Umbilical cord (tissue), 2 donors: ENCODE measurements around the gene LTBR. TPM values are rescaled to one million over a fixed set of nuclear protein-coding genes. Genes with fewer than 3 reads are reported as not detected.

Source experiments
- DNase-seq: peaks from one replicate; pipeline ENCODE4 v3.0.0-alpha.2; 2015; ENCODE audit warnings: low spot score
- total RNA-seq: library from RNA; depleted of rRNA; stranded (reverse); fragments of >200 nt; gene quantifications from one replicate; pipeline ENCODE4 v1.2.3, GENCODE V29; 2014; ENCODE audit warnings: low replicate concordance; ENCODE audit not compliant: insufficient read depth

LTBR gene
- total RNA-seq, 1 donor from 2014 or later = 62.1 TPM

DNA sequence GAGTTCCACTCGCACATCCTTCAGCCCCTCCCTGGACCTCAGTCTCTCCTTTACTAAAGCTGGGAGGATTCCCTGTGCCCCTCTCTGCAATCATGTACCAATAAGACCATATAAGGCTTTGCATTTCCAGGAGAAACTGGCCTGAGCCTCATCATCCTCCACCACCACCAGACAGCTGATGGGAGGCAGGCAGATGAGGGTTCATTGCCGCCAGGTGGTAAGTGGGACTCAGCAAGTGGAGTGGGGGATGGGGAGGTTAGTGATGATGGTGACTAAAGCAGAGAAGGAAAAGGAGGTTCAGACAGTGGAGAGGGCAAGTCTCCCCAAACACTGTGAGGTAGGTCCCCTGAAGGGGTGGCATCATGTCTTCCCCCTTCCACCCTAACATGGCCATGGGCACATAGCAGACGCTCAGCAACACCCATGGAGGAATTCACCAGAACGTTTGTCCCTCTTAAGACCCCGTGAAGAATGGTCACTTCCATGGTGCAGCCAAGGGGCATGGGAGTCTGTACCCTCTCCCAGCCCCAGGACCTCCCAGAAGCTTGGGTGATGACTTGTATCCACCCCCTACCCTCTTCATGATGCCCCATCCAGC lies 37.6 kb upstream of the LTBR start:
- DNase-seq = no peak

DNA sequence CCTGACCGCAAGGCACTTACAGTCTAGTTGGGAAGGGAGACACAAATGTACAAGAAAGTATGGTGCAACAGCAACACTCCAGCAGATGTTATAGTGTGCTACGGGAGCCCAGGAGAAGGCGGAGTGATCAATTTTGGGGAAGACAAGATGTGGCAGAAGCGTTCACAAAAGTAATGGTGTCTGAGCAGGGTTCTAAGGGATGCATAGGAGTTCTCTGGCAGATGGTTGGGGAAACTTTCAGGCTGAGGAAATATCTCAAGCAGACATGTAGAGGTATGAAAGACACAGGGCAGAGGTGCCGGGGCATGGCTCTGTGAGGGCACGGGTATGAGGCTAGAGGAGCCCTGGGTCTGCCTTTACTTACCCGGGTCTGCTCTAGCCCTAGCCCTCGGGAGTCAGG lies 37.0 kb upstream of the LTBR start:
- DNase-seq = no peak

- DNase-seq = peak; percentile 94
Measured at GRCh38 chr12:6347367-6348338, 36.3 kb upstream of the LTBR start.

DNA sequence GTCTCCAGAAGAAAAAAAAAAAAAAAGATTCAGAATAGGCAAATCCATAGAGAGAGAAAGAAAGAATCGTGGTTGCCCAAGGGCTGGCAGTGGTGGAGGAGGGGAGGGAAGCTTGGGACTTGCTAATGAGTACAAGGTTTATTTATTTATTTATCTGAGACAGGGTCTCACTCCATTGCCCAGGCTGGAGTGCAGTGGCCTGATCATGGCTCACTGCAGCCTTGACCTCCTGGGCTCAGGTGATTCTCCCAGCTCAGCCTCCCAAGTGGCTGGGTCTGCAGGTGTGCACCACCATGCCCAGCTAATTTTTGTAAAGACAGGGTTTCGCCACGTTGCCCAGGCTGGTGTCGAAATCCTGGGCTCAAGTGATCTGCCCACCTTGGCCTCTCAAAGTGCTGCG lies 32.3 kb upstream of the LTBR start:
- DNase-seq = no peak

GRCh38 chr12:6352193-6353173 lies 31.5 kb upstream of the LTBR start:
- no peak for DNase-seq

DNA sequence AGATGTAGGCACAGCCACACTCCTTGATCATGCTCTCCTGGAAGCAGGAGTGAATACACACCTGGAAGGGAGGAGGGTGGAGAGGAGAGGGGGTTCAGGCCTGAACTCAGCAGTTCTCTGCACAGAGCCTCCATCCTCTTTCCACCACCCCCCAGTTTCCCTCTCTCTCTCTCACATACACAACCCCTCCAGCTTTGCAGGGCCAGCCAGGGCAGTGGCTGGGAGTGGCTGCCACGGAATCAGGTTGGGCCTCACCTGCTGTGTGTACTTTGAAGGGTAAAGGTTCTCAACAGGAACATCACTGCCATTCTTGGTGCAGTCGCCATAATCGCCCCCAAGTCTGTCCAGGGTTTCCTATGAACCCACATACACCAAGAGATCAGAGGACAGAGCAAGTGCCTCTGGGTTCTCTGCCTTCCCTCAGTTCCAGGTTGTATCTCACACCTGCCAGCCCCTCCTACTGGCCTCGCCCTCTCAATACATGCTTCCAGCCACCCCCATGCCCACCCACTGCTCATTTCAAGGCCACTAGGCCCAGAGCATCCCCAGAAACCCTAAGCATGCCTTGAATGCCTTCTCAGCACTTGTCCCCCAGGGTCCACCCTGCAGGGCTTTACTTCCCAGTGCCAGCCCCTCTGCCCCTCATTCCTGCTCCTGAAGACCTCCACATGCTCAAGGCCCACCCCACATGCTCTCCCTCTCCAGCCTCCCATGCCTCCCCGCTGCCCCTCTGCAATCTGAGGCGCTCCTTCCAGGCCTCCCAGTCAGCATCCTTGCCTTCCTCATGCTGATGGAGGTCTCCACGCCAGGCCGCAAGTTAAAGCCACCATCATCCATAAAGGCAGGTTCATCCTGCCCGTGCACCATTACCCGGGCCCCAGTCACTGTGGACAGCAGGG lies 29.2 kb upstream of the LTBR start:
- no peak for DNase-seq

GRCh38 chr12:6355491-6356373 lies 28.2 kb upstream of the LTBR start:
- DNase-seq = no peak

GRCh38 chr12:6356374-6356820 lies 27.6 kb upstream of the LTBR start:
- no peak for DNase-seq

- no peak for DNase-seq
Measured at GRCh38 chr12:6358881-6359280, 25.1 kb upstream of the LTBR start.

- DNase-seq = no peak
Measured at GRCh38 chr12:6360080-6360571, 23.8 kb upstream of the LTBR start.

DNA sequence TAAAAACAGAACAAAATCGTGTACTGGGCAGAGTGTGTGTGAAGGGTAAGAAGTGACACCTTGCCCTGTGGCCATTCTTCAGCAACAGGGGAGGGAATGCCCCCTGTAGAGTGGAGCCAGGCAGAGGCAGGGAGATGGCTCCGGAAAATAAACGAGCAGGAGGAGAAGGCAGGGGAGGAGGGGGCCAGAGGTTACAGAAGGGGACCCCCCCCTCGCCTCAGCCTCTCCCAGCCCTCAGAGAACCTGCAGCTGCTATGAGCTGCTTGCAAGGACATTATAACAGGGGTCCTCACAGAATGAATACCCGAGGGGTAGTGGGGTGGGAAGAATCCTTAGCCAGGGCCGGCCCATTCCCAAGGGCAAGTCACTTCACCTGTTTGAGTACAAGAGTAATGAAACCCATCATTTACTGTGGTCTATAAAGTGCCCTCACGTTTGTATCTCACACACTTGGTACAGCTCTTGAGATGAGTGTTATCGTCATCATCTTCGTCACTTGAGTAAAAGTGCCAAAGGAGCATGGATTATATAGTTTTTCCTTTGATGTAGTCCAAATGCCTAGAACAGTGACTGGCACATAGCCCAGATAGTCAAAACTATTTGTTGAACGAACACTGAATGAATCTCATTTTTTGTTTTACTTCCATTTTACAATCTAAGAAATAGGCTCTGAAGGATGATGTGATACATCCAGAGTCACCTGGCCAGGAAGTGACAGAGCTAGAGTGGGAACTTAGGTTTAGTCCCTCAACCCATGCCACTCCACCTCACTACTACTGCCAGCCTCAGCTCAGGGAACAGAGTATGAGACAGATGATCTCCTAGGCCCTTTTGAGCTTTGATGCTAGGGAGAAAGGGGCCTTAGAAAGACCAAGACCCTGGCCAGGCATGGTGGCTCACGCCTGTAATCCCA lies 23.1 kb upstream of the LTBR start:
- DNase-seq = no peak

GRCh38 chr12:6361834-6362233 lies 22.1 kb upstream of the LTBR start:
- no peak for DNase-seq

GRCh38 chr12:6362403-6362802 lies 21.6 kb upstream of the LTBR start:
- DNase-seq = no peak

DNA sequence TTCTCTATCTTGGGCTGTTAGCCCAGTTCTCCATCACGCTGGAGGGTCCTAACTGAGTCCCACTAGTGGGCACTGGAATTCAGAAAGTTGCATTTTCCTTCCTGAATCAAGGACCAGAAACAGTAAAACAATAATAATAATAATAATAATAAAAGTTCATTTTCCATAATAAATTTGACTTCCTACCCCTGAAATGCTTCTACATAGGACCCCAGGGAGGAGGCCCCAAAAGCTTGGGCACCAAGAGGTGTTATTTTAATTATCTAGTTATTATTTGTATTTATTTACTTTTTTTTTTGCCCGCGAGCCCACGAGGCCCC lies 21.0 kb upstream of the LTBR start:
- DNase-seq = no peak

DNA sequence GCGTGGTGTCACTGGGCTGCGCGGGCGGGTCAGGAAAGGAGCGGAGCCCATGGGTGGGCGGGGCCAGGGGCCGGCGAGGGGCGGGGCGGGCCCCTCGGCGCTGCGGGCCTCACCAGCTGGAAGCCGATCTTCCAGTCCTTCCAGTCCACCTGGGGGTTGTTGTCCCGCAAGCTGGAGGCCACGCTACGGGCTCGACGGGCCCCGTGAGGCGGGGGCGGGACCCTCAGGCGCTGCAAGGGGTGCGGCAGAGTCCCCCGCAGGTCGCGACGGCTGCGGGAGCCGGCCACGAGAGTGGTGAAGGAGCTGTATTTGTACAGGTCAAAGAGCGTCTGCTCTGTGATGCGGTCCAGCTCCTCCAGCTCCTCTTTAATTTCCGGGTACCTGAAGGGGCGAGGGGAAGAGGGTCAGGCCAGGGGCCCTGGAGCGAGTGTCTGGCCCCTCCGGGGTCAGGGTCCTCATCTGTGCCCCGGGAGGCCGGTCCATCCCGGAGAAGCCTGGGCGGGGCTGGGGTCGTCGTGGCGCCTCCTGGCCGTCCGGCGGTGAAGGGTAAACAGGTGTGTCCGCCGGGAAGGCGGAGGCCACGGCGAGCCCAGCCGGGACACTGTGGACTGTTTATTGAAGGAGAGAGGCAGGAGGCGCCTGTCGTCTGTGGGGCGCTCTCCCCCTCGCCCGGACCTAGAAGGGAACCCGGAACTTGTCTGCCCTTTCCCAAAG lies 20.5 kb upstream of the LTBR start:
- peak; percentile 82 for DNase-seq

DNA sequence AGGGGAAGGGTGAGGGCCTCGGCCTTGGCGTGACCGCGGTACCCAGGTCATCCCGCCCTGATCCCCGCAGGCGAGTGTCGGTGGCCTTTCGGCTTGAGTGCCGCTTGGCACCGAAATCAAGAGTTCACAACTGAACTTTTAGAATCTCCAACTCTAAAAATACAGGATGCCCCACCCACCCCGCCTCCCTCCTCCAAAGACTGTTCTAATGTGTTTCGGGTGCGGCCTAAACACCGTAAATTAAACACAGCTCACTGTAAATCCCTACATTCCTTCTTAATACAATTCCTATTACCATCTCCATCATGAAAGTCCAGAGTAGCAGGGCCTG lies 20.0 kb upstream of the LTBR start:
- no peak for DNase-seq

DNA sequence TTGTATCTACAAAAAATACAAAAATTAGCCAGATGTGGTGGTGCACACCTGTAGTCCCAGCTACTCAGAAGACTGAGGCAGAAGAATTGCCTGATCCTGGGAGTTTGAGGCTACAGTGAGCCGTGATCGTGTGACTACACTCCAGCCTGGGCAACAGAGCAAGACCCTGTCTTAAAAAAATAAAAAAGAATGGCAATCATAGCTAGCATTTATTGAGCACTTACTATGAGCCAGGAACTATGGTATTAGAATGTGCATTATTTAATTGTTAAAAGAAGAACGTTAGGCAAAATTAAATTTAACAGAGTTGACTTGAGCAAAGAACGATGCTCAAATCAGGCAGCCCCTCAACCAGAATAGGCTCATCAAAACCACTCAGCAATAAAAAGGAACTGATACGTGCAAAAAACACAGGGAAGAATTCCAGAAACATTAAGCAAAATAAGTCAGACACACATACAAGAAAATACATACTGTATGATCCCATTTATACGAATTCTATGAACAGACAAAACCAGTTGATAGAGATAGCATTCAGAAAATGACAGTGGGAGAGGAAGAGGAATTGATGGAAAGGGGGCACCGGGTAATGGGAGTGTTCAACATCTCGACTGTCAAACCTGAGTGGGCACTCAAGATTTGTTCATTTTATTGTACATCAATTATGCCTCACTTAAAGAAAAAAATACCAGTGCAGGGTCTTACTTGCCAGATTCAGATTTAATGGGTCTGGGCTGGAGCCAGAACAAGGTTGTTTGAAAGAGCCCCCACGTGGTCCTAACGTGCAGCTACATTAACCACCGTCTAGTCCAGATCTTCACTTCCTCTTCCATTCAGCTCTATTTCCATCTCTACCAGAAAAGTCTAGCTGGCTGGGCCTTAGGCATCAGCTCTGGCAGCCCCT lies 16.6 kb upstream of the LTBR start:
- DNase-seq = peak; percentile 50
